PC-3 (cell line): ENCODE measurements around the gene ABCF1.

Experiments used
- EZH2 ChIP-seq: fragments of 300-600 bp; sonication (generic); IDR thresholded peaks from one replicate; pipeline ENCODE4 v1.6.1; 2017; ENCODE audit warnings: antibody characterized with exemption, mild to moderate bottlenecking, low read length; ENCODE audit not compliant: unreplicated experiment
- TF ChIP-seq, protein P1 (sequence below): fragments of 300-600 bp; sonication (generic); conservative IDR thresholded peaks from 2 replicates; pipeline ENCODE4 v1.5.1; 2017; ENCODE audit warnings: antibody characterized with exemption, low read depth, mild to moderate bottlenecking, low read length

DNA sequence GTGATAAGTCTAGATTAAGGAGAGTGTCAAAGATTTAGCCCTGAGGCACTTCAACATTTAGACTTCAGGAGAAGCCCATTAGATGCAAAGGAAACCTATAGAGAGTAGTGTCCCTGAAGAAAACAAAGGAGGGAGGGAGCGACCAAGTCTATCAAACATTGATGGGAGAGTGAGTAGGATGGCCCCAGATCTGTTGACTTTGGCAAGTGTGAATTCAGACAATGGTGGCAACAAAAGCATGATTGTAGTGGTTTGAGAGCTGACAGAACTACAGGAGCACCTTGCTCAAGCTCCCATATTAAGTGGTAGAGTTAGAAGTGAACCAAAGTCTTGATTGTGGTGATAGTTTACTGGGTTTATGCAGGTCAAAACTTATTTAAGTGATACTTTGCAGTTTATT lies 979 bp upstream of the ABCF1 start:
- TF ChIP-seq, protein P1, sequence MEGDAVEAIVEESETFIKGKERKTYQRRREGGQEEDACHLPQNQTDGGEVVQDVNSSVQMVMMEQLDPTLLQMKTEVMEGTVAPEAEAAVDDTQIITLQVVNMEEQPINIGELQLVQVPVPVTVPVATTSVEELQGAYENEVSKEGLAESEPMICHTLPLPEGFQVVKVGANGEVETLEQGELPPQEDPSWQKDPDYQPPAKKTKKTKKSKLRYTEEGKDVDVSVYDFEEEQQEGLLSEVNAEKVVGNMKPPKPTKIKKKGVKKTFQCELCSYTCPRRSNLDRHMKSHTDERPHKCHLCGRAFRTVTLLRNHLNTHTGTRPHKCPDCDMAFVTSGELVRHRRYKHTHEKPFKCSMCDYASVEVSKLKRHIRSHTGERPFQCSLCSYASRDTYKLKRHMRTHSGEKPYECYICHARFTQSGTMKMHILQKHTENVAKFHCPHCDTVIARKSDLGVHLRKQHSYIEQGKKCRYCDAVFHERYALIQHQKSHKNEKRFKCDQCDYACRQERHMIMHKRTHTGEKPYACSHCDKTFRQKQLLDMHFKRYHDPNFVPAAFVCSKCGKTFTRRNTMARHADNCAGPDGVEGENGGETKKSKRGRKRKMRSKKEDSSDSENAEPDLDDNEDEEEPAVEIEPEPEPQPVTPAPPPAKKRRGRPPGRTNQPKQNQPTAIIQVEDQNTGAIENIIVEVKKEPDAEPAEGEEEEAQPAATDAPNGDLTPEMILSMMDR, result no peak
- no peak for TF ChIP-seq EZH2
